Body of pancreas (tissue), 4 donors: ENCODE measurements around the gene OCLN. TPM values are rescaled to one million over a fixed set of nuclear protein-coding genes. Genes with fewer than 3 reads are reported as not detected.
"Not testable (repeated sequence)": the region's sequence is repeated elsewhere in the genome, so short reads cannot be mapped to it uniquely, and the experiment has no call there.

Source experiments
- ATAC-seq: fragments of 150-250 bp; one replicate; pipeline ENCODE4 v1.9.1; 2016
- DNase-seq, 4 donors: peaks; one replicate each; pipeline ENCODE4 v3.0.0-alpha.2; 2019
- H3K27ac ChIP-seq, 4 donors: fragments of 200-600 bp; sonication (generic); 1 replicate in 3 of 4; 2 replicates in 1 of 4; pipeline versions ENCODE4 v1.5.1 to v1.6.1; 2016 to 2019; ENCODE audit warnings: mild to moderate bottlenecking in 1 of 4, mixed read lengths in 1 of 4, moderate library complexity in 1 of 4
- H3K27me3 ChIP-seq, 2 donors: fragments of 200-600 bp; sonication (generic); one replicate each; pipeline ENCODE4 v1.6.0; 2016; ENCODE audit warnings: mild to moderate bottlenecking in 1 of 2
- H3K36me3 ChIP-seq, 2 donors: fragments of 200-600 bp; sonication (generic); replicated peaks in 1 of 2; 2 replicates each; pipeline ENCODE4 v1.5.1; 2016; ENCODE audit warnings: low read depth in 2 of 2; ENCODE audit not compliant: insufficient read depth in 1 of 2
- H3K4me1 ChIP-seq: fragments of 200-600 bp; sonication (generic); one replicate; pipeline ENCODE4 v1.6.0; 2016
- H3K4me3 ChIP-seq, 2 donors: fragments of 200-600 bp; sonication (generic); 1 replicate in 1 of 2; 2 replicates in 1 of 2; pipeline ENCODE4 v1.5.1; 2016 to 2019
- H3K9me3 ChIP-seq, 3 donors: fragments of 200-600 bp; sonication (generic); 1 replicate in 2 of 3; 2 replicates in 1 of 3; pipeline ENCODE4 v1.5.1; 2016
- WGBS, 2 donors: methylation state at CpG; one replicate each; pipeline ENCODE4 v1.1.5; 2017; 5-methylcytosine and 5-hydroxymethylcytosine counted together
- intact Hi-C: fragments of 100-400 bp; cut with DNase I; formaldehyde crosslinking; loops from one replicate; pipeline ENCODE4 v1.15.1; 2023
- small RNA-seq: library from RNA; depleted of rRNA; stranded (forward); fragments of <200 nt; gene quantifications from one replicate; pipeline ENCODE3, GENCODE V24; 2016
- total RNA-seq, 2 donors: library from RNA; depleted of rRNA; stranded (reverse); fragments of >200 nt; gene quantifications; one replicate each; pipeline ENCODE4 v1.1.0, GENCODE V29; 2016

The OCLN gene
- total RNA-seq, 2 donors from 2014 or later, result 23.1 to 63.6 TPM

DNA sequence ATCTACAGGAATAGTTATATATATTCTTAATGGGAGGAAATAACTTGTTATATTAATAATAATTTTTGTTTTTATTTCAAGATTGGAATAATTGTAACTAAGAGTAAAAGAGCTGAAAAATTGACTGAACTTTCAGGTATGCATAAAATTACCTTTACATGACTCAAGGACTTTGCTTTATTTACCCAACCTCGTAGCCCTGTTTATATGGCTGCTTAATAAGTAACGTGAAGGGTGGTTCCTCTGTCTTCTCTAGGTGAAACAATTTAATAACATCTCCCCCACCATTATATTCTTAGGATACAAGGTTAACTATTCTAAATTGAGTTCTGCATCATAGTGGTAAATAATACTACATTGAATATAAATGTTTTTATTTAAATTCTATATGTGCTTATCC is 75.5 kb downstream of the OCLN start:
- H3K4me1 ChIP-seq, H3K27me3 ChIP-seq, DNase-seq, intact Hi-C loops, H3K36me3 ChIP-seq, H3K27ac ChIP-seq, H3K4me3 ChIP-seq, ATAC-seq, H3K9me3 ChIP-seq: not testable (repeated sequence)
- 37 to 38% methylated on average over 1 to 2 of the region's 2 CpGs for WGBS, 2 donors

DNA sequence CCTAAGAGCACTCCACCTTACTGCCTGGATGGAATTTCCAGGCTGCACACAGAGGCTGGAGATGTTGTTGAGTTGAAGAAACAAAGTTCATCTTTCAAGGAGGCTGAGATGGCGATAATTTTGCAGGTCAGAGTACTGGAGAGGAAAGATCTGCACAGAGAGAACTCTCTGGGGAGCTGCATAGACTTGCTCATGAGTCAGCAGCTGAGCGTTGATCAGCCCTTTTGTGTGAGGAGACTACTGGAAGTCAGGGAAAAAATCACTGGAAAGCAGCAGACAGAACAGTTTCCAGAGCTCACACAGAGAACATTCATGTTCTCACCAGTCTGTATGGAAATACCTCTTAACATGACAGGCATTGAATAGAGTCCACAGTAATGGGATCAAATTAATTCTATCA is 90.8 kb downstream of the OCLN start:
- H3K27ac ChIP-seq, H3K36me3 ChIP-seq, intact Hi-C loops, H3K9me3 ChIP-seq, ATAC-seq, H3K4me1 ChIP-seq, H3K27me3 ChIP-seq, H3K4me3 ChIP-seq, DNase-seq: not testable (repeated sequence)
- no CpG with 5 or more reads among the region's 2 CpGs for WGBS, 2 donors

DNA sequence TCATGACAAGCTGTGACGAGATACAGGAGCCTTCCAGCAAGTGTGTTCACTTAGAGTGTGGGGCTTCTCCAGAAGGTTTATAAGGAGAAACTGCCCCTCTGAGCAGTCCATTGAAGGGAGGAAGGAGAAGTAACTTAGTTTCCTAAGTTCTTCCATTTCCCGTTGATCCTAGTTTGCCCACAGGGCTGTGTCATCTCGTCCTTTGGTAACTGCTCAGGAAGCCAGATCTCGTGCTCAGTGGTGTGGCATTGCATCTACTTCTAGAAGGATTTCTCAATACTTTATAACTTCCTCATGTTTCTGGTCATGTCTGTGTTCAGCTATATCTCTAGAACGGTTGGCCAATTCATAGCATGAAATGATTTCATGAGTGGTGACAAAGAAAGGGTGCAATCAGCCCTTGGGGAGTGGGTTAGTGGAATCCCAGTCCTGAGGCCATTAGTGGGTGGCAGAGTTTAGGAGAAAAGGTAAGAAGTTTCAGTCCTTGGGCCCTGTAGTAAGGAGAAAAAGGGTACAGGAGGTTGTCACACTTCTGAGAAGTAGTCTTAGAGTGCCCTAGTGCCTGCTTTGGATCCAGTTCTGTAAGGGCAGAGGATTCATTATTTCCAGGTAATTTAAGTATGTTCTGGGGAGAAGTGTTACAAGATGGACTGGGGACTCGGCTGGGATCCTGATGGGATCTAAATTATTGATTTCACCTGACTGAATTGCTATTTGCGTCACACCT is 103.7 kb downstream of the OCLN start:
- H3K27me3 ChIP-seq, H3K36me3 ChIP-seq, H3K9me3 ChIP-seq, H3K4me3 ChIP-seq, H3K4me1 ChIP-seq, H3K27ac ChIP-seq, ATAC-seq, DNase-seq, intact Hi-C loops: not testable (repeated sequence)
- WGBS, 2 donors, result 67 to 80% methylated on average over 1 of the region's 7 CpGs

DNA sequence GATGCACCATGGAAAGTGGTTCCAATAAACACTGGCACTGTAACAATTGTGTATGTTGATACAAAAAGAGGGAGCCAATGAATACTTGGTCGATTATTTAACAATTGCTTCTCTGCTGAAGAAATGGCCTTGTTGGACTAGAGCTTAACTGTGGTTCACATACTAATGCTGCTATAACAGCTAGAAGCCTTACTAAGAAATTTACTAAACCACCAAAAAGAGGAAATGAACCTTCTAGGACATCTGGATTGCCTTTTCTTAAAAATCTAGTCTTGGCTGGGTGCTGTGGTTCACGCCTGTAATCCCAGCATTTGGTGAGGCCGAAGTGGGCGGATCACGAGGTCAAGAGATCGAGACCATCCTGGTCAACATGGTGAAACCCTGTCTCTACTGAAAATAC is 109.4 kb downstream of the OCLN start:
- DNase-seq, H3K27me3 ChIP-seq, H3K9me3 ChIP-seq, ATAC-seq, intact Hi-C loops, H3K27ac ChIP-seq, H3K4me3 ChIP-seq, H3K4me1 ChIP-seq, H3K36me3 ChIP-seq: not testable (repeated sequence)
- WGBS, 2 donors, result no CpG with 5 or more reads among the region's 6 CpGs

DNA sequence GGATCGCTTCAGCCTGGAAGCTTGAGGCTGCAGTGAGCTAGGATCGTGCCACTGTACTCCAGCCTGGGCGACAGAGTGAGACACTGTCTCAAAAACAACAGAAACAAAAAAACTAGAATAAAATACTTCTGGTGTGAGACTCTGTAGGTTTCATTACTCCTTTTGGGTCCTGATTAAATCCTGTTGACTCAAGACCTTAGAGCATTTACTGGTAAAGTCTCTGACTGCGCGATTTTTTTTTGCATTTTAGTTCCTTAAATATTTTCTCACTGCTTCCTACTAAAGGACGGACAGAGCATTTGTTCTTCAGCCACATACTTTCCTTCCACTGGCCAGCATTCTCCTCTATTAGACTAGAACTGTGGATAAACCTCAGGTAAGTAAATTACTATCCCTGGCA is 114.2 kb downstream of the OCLN start:
- H3K4me1 ChIP-seq, H3K9me3 ChIP-seq, H3K27me3 ChIP-seq, intact Hi-C loops, H3K36me3 ChIP-seq, H3K27ac ChIP-seq, ATAC-seq, H3K4me3 ChIP-seq: not testable (repeated sequence)
- 67 to 82% methylated on average over 3 of the region's 6 CpGs for WGBS, 2 donors
- DNase-seq, result peak in 1 of 4 donors; percentile 3

Small RNA genes lying within 50 kb of the gene (small RNA-seq; reads per million reads assigned to genes)
- not detected for gene RN7SL616P
- gene RNU6-724P, result not detected
- not detected for gene RPS27P14

Other genes starting within 250 kb of the OCLN start
- 10 to 100 TPM in 1 of 2 donors, 1 to 10 TPM in 1; 6.7 to 10.2 TPM for gene CCDC125, start 160.0 kb upstream of the OCLN start, total RNA-seq
- 10 to 100 TPM in 1 of 2 donors, 1 to 10 TPM in 1; 8.3 to 17.1 TPM for gene AK6, start 123.3 kb upstream of the OCLN start, total RNA-seq
- gene TAF9, start 123.3 kb upstream of the OCLN start, total RNA-seq, result 10 to 100 TPM in 1 of 2 donors, 1 to 10 TPM in 1; 8.6 to 24.9 TPM
- gene RAD17, start 123.0 kb upstream of the OCLN start, total RNA-seq, result 10 to 100 TPM in 1 of 2 donors, 1 to 10 TPM in 1; 8.3 to 17.5 TPM
- 10 to 100 TPM; 15.5 to 19.7 TPM for gene MARVELD2, start 77.7 kb upstream of the OCLN start, total RNA-seq
- gene GTF2H2C, start 67.4 kb downstream of the OCLN start, total RNA-seq, result 10 to 100 TPM in 1 of 2 donors, 1 to 10 TPM in 1; 5.3 to 13.0 TPM